Activated naive CD8-positive, alpha-beta T cell treated with anti-CD3 and anti-CD28 coated beads for 36 hours (primary cell): ENCODE results near the gene TRERF1. TPM values are rescaled to one million over a fixed set of nuclear protein-coding genes. Genes with fewer than 3 reads are reported as not detected.

Experiments used
- DNase-seq: peaks from one replicate; pipeline ENCODE4 v3.0.0; 2021
- H3K27ac Mint-ChIP-seq: one replicate; pipeline ENCODE4 v1.8.0; 2022; ENCODE audit warnings: mild to moderate bottlenecking, moderate library complexity, mixed read lengths
- H3K27me3 Mint-ChIP-seq: one replicate; pipeline ENCODE4 v1.8.0; 2022; ENCODE audit warnings: mild to moderate bottlenecking, mixed read lengths
- H3K36me3 Mint-ChIP-seq: one replicate; pipeline ENCODE4 v1.8.0; 2021; ENCODE audit warnings: mild to moderate bottlenecking, mixed read lengths
- H3K4me1 Mint-ChIP-seq: one replicate; pipeline ENCODE4 v1.8.0; 2021; ENCODE audit warnings: mixed read lengths
- H3K4me3 Mint-ChIP-seq: one replicate; pipeline ENCODE4 v1.8.0; 2022; ENCODE audit warnings: mild to moderate bottlenecking, moderate library complexity, mixed read lengths
- H3K9me3 Mint-ChIP-seq: one replicate; pipeline ENCODE4 v1.8.0; 2022; ENCODE audit warnings: mixed read lengths
- total RNA-seq, 2 experiments: library from RNA; stranded (reverse); gene quantifications; one replicate each; pipeline ENCODE4 v1.2.3, GENCODE V29; 2021

Gene TRERF1
- total RNA-seq, 2 experiments from 2014 or later: 6.5 to 6.9 TPM

- H3K9me3 Mint-ChIP-seq: no peaks in the 10 kb centered on the region
- H3K36me3 Mint-ChIP-seq: peaks cover 21% of the 10 kb centered on the region
- H3K27ac Mint-ChIP-seq: no peak overlapping the region
- no peak for DNase-seq
- H3K4me1 Mint-ChIP-seq: peaks cover 41% of the 10 kb centered on the region
- H3K4me3 Mint-ChIP-seq: no peak overlapping the region
- no peaks in the 10 kb centered on the region for H3K27me3 Mint-ChIP-seq
These were observed 156.0 kb downstream of the TRERF1 start for GRCh38 chr6:42295677-42296076.

- Mint-ChIP-seq H3K27ac (no peak overlapping the region), H3K9me3 (no peaks in the 10 kb centered on the region), H3K4me1 (peaks cover 41% of the 10 kb centered on the region), H3K4me3 (no peak overlapping the region), H3K27me3 (no peaks in the 10 kb centered on the region), H3K36me3 (peaks cover 21% of the 10 kb centered on the region)
- DNase-seq: no peak
These were observed 156.5 kb downstream of the TRERF1 start for GRCh38 chr6:42295181-42295580.

- H3K4me1 Mint-ChIP-seq: peaks cover 43% of the 10 kb centered on the region
- no peak overlapping the region for H3K4me3 Mint-ChIP-seq
- peaks cover 19% of the 10 kb centered on the region for H3K36me3 Mint-ChIP-seq
- no peak for DNase-seq
- H3K9me3 Mint-ChIP-seq: no peaks in the 10 kb centered on the region
- no peak overlapping the region for H3K27ac Mint-ChIP-seq
- no peaks in the 10 kb centered on the region for H3K27me3 Mint-ChIP-seq
These were observed 157.0 kb downstream of the TRERF1 start for GRCh38 chr6:42294759-42295158.

GRCh38 chr6:42293386-42293977 lies 158.2 kb downstream of the TRERF1 start:
- H3K9me3 Mint-ChIP-seq: no peaks in the 10 kb centered on the region
- H3K27ac Mint-ChIP-seq: no peak overlapping the region
- no peak overlapping the region for H3K4me3 Mint-ChIP-seq
- no peaks in the 10 kb centered on the region for H3K27me3 Mint-ChIP-seq
- peaks cover 43% of the 10 kb centered on the region for H3K4me1 Mint-ChIP-seq
- peaks cover 20% of the 10 kb centered on the region for H3K36me3 Mint-ChIP-seq
- no peak for DNase-seq

- Mint-ChIP-seq H3K9me3 (peaks cover 2% of the 10 kb centered on the region), H3K27me3 (no peaks in the 10 kb centered on the region), H3K36me3 (peaks cover 26% of the 10 kb centered on the region), H3K4me1 (peaks cover 48% of the 10 kb centered on the region), H3K27ac (no peak overlapping the region), H3K4me3 (no peak overlapping the region)
- DNase-seq: no peak
These were observed 159.6 kb downstream of the TRERF1 start for GRCh38 chr6:42292004-42292740.

- DNase-seq: no peak
- Mint-ChIP-seq H3K4me1 (peaks cover 15% of the 10 kb centered on the region), H3K27ac (no peak overlapping the region), H3K4me3 (no peak overlapping the region), H3K9me3 (peaks cover 2% of the 10 kb centered on the region), H3K27me3 (no peaks in the 10 kb centered on the region), H3K36me3 (peaks cover 10% of the 10 kb centered on the region)
These were observed 164.0 kb downstream of the TRERF1 start for GRCh38 chr6:42287756-42288155.

- peak overlapping the region; percentile 21 for H3K27ac Mint-ChIP-seq
- peak; percentile 31 for DNase-seq
- peaks cover 11% of the 10 kb centered on the region for H3K36me3 Mint-ChIP-seq
- no peaks in the 10 kb centered on the region for H3K27me3 Mint-ChIP-seq
- no peak overlapping the region for H3K4me3 Mint-ChIP-seq
- H3K4me1 Mint-ChIP-seq: peaks cover 40% of the 10 kb centered on the region
- H3K9me3 Mint-ChIP-seq: peaks cover 3% of the 10 kb centered on the region
These were observed 170.2 kb downstream of the TRERF1 start for GRCh38 chr6:42281570-42281969.

- no peak for DNase-seq
- Mint-ChIP-seq H3K9me3 (peaks cover 3% of the 10 kb centered on the region), H3K4me3 (no peak overlapping the region), H3K27ac (no peak overlapping the region), H3K27me3 (no peaks in the 10 kb centered on the region), H3K36me3 (peaks cover 11% of the 10 kb centered on the region), H3K4me1 (peaks cover 40% of the 10 kb centered on the region)
These were observed 170.7 kb downstream of the TRERF1 start for GRCh38 chr6:42280966-42281533.

GRCh38 chr6:42279966-42280629 lies 171.6 kb downstream of the TRERF1 start:
- Mint-ChIP-seq H3K4me1 (peaks cover 40% of the 10 kb centered on the region), H3K27ac (peak overlapping the region; percentile 43), H3K27me3 (no peaks in the 10 kb centered on the region), H3K4me3 (no peak overlapping the region), H3K36me3 (peaks cover 11% of the 10 kb centered on the region), H3K9me3 (peaks cover 3% of the 10 kb centered on the region)
- DNase-seq: no peak

- peaks cover 40% of the 10 kb centered on the region for H3K4me1 Mint-ChIP-seq
- no peak overlapping the region for H3K4me3 Mint-ChIP-seq
- peaks cover 3% of the 10 kb centered on the region for H3K9me3 Mint-ChIP-seq
- H3K36me3 Mint-ChIP-seq: peaks cover 11% of the 10 kb centered on the region
- peak overlapping the region; percentile 70 for H3K27ac Mint-ChIP-seq
- no peaks in the 10 kb centered on the region for H3K27me3 Mint-ChIP-seq
- DNase-seq: no peak
These were observed 172.5 kb downstream of the TRERF1 start for GRCh38 chr6:42279144-42279781.

- Mint-ChIP-seq H3K27me3 (no peaks in the 10 kb centered on the region), H3K9me3 (peaks cover 3% of the 10 kb centered on the region), H3K4me3 (peak overlapping the region; percentile 5), H3K4me1 (peaks cover 40% of the 10 kb centered on the region), H3K27ac (peak overlapping the region; percentile 70), H3K36me3 (peaks cover 11% of the 10 kb centered on the region)
- DNase-seq: peak; percentile 15
These were observed 173.4 kb downstream of the TRERF1 start for GRCh38 chr6:42278131-42278853.

- no peak for DNase-seq
- H3K9me3 Mint-ChIP-seq: no peaks in the 10 kb centered on the region
- H3K27ac Mint-ChIP-seq: no peak overlapping the region
- peaks cover 38% of the 10 kb centered on the region for H3K4me1 Mint-ChIP-seq
- H3K36me3 Mint-ChIP-seq: peaks cover 4% of the 10 kb centered on the region
- no peak overlapping the region for H3K4me3 Mint-ChIP-seq
- H3K27me3 Mint-ChIP-seq: no peaks in the 10 kb centered on the region
These were observed 175.5 kb downstream of the TRERF1 start for GRCh38 chr6:42276034-42276890.

- Mint-ChIP-seq H3K36me3 (peaks cover 4% of the 10 kb centered on the region), H3K9me3 (no peaks in the 10 kb centered on the region), H3K4me1 (peaks cover 33% of the 10 kb centered on the region), H3K4me3 (no peak overlapping the region), H3K27me3 (no peaks in the 10 kb centered on the region), H3K27ac (no peak overlapping the region)
- no peak for DNase-seq
These were observed 176.2 kb downstream of the TRERF1 start for GRCh38 chr6:42275376-42276033.
